Upper lobe of left lung (tissue), 4 donors: ENCODE results near the gene PPP1R13B.

Experiments used
- CTCF ChIP-seq, 6 experiments: fragments of 450-650 bp in 4 of 6; fragments of 200-600 bp in 2 of 6; sonication (generic) in 2 of 6; IDR thresholded peaks; one replicate each; pipeline ENCODE4 v1.5.1; 2016 to 2019; ENCODE audit warnings: antibody characterized with exemption in 6 of 6
- POLR2A ChIP-seq, 4 donors: fragments of 450-650 bp; IDR thresholded peaks; one replicate each; pipeline ENCODE4 v1.5.1; 2016 to 2017; ENCODE audit warnings: antibody characterized with exemption in 4 of 4, mild to moderate bottlenecking in 2 of 4

GRCh38 chr14:103861413-103862392, 14.3 kb upstream of the PPP1R13B start:
- TF ChIP-seq POLR2A (IDR thresholded peaks at IDR 0.05) (no peak), CTCF (IDR thresholded peaks at IDR 0.05) (no peak)
